Uterus (tissue), 2 donors: Measurements from ENCODE around the gene KRTAP19-7.

Experiments
- CTCF ChIP-seq, 4 experiments: fragments of 200-600 bp in 2 of 4; fragments of 450-650 bp in 2 of 4; sonication (generic) in 2 of 4; IDR thresholded peaks; one replicate each; pipeline ENCODE4 v1.5.1; 2016 to 2019; ENCODE audit warnings: antibody characterized with exemption in 4 of 4, mild to moderate bottlenecking in 2 of 4, moderate library complexity in 1 of 4
- POLR2A ChIP-seq, 2 donors: fragments of 450-650 bp; IDR thresholded peaks; one replicate each; pipeline ENCODE4 v1.6.1; 2016; ENCODE audit warnings: antibody characterized with exemption in 2 of 2, mild to moderate bottlenecking in 1 of 2, moderate library complexity in 1 of 2

DNA sequence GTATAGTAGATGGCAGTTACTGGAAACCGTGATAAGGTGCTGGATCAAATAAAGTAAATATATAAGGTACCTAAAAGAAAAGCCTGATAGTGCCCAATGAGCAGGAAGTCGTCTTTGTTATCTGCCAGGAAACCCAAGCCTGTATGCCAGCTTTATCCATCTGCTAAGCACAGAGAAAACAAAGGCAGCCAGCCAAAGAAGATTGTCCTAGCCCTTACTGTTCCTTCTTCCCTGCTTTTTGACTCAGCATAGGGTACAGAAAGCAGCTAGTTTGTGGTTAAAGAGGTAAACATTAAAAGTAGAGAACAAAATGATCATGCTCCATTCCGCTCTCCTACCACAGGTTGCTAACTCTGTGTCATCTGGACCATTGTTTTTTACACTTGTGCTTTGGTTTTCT is 19.0 kb upstream of the KRTAP19-7 start:
- no peak for TF ChIP-seq POLR2A (IDR thresholded peaks at IDR 0.05)
- no peak for TF ChIP-seq CTCF (IDR thresholded peaks at IDR 0.05)
